Activated CD4-positive, alpha-beta T cell treated with anti-CD3 and anti-CD28 coated beads, Interleukin-2, Interleukin-6, amounts not matched to agents 100 ng/mL and 50 ng/mL, durations not matched to agents 16 hours and 8 hours (primary cell): ENCODE measurements around the gene FGF19.

Experiments used
- DNase-seq: peaks from one replicate; pipeline ENCODE4 v3.0.0-alpha.2; 2020

The FGF19 gene

GRCh38 chr11:69654001-69654659, 49.7 kb downstream of the FGF19 start:
- DNase-seq = no peak

GRCh38 chr11:69653406-69653960, 50.3 kb downstream of the FGF19 start:
- no peak for DNase-seq

- no peak for DNase-seq
Observed at GRCh38 chr11:69652999-69653398, 50.8 kb downstream of the FGF19 start.

- DNase-seq = no peak
Observed at GRCh38 chr11:69651834-69652620, 51.8 kb downstream of the FGF19 start.

- no peak for DNase-seq
Observed at GRCh38 chr11:69650832-69651344, 52.9 kb downstream of the FGF19 start.

- no peak for DNase-seq
Observed at GRCh38 chr11:69650081-69650831, 53.6 kb downstream of the FGF19 start.

GRCh38 chr11:69649576-69649900, 54.3 kb downstream of the FGF19 start:
- DNase-seq = no peak

GRCh38 chr11:69648679-69649575, 54.9 kb downstream of the FGF19 start:
- no peak for DNase-seq
